SK-MEL-5 (cell line): ENCODE results near the gene SMIM45.

Experiments
- DNase-seq: peaks from one replicate; pipeline ENCODE4 v3.0.0-alpha.2; 2016; ENCODE audit warnings: low read depth, low spot score
- in situ Hi-C: cut with HindIII; loops from 2 replicates; pipeline ENCODE4 v1.10.0; 2016; ENCODE audit warnings: low sequenced_read_pairs, high pct_unique_total_duplicates, low pct_unique_long_range_greater_than_20kb

SMIM45 gene

GRCh38 chr22:41979423-41980250 lies 27.7 kb downstream of the SMIM45 start:
- DNase-seq = no peak
- in situ Hi-C loops = no loop called here

GRCh38 chr22:41982865-41983264 lies 30.9 kb downstream of the SMIM45 start:
- in situ Hi-C loops = no loop called here
- no peak for DNase-seq

- in situ Hi-C loops = no loop called here
- DNase-seq = peak; percentile 97
These were observed 31.8 kb downstream of the SMIM45 start for GRCh38 chr22:41983513-41984405.

- in situ Hi-C loops = no loop called here
- no peak for DNase-seq
These were observed 35.3 kb downstream of the SMIM45 start for GRCh38 chr22:41987276-41987675.

GRCh38 chr22:41989246-41989645 lies 37.3 kb downstream of the SMIM45 start:
- DNase-seq = no peak
- in situ Hi-C loops = no loop called here

GRCh38 chr22:41991111-41991510 lies 39.2 kb downstream of the SMIM45 start:
- in situ Hi-C loops = no loop called here

GRCh38 chr22:41992496-41992895 lies 40.5 kb downstream of the SMIM45 start:
- in situ Hi-C loops = no loop called here

More at GRCh38 chr22:41991111-41991510, 39.2 kb downstream of the SMIM45 start:
- no peak for DNase-seq

GRCh38 chr22:41995211-41995610 lies 43.3 kb downstream of the SMIM45 start:
- in situ Hi-C loops = no loop called here
- no peak for DNase-seq

More at GRCh38 chr22:41992496-41992895, 40.5 kb downstream of the SMIM45 start:
- DNase-seq = no peak

- in situ Hi-C loops = no loop called here
- no peak for DNase-seq
These were observed 44.9 kb downstream of the SMIM45 start for GRCh38 chr22:41996826-41997225.

- DNase-seq = peak; percentile 90
- in situ Hi-C loops = no loop called here
These were observed 46.7 kb downstream of the SMIM45 start, which contains the start of gene WBP2NL for GRCh38 chr22:41998361-41999261. Gene WBP2NL, plus strand, starts transcription at chr22:41998788. Its CDS starts 31 bp downstream, at chr22:41998819.

GRCh38 chr22:42000466-42000865 lies 48.5 kb downstream of the SMIM45 start:
- DNase-seq = no peak
- in situ Hi-C loops = no loop called here

- in situ Hi-C loops = no loop called here
- DNase-seq = no peak
These were observed 49.2 kb downstream of the SMIM45 start for GRCh38 chr22:42001121-42001520.

GRCh38 chr22:42001706-42002105 lies 49.8 kb downstream of the SMIM45 start:
- DNase-seq = no peak
- in situ Hi-C loops = no loop called here

GRCh38 chr22:42007922-42008321 lies 56.0 kb downstream of the SMIM45 start:
- no peak for DNase-seq
- in situ Hi-C loops = no loop called here
